G401 (cell line): ENCODE data around the gene DIAPH3. TPM values are rescaled to one million over a fixed set of nuclear protein-coding genes. Genes with fewer than 3 reads are reported as not detected.
A peak's percentile ranks its signal among the peaks of the same experiment; 100 is the strongest.

Experiments
- DNase-seq: peaks from one replicate; pipeline ENCODE4 v3.0.0-alpha.2; 2015; ENCODE audit warnings: low spot score
- in situ Hi-C: cut with HindIII; loops from 2 replicates; pipeline ENCODE4 v1.10.0; 2016; ENCODE audit warnings: low sequenced_read_pairs, mixed read lengths
- total RNA-seq: library from RNA; depleted of rRNA; stranded (reverse); fragments of >200 nt; shearing (Covaris generic); gene quantifications from 2 replicates; pipeline ENCODE4 v1.2.3, GENCODE V29; 2014

DIAPH3 gene
- total RNA-seq, 1 experiment from 2014 or later: 31.3 TPM

- in situ Hi-C loops: no loop called here
- no peak for DNase-seq
Observed at GRCh38 chr13:59771272-59771671, 392.5 kb downstream of the DIAPH3 start.

GRCh38 chr13:59770451-59770850, 393.3 kb downstream of the DIAPH3 start:
- peak; percentile 25 for DNase-seq
- in situ Hi-C loops: no loop called here

- in situ Hi-C loops: no loop called here
- no peak for DNase-seq
Observed at GRCh38 chr13:59766236-59766635, 397.5 kb downstream of the DIAPH3 start.

GRCh38 chr13:59755632-59756290, 408.0 kb downstream of the DIAPH3 start:
- in situ Hi-C loops: no loop called here
- no peak for DNase-seq

DNA sequence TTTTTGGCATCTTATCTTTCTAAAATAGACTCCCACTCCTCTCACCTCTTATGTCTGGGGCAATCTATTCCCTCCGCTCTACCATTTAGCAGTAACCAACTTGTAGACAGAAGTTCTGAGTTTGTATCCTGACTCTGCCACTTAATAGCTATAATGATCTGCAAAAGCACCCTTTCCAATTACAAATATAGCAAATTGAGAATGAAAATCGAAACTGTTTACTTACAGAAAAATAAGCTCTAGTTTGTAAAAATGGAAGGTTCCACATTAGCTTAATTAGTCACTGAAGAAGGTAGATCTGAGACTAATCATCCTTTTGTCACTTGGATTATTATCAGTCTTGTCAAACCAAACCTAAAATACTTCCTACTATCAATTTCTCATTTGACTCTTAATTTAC, 409.3 kb downstream of the DIAPH3 start:
- in situ Hi-C loops: no loop called here
- no peak for DNase-seq

DNA sequence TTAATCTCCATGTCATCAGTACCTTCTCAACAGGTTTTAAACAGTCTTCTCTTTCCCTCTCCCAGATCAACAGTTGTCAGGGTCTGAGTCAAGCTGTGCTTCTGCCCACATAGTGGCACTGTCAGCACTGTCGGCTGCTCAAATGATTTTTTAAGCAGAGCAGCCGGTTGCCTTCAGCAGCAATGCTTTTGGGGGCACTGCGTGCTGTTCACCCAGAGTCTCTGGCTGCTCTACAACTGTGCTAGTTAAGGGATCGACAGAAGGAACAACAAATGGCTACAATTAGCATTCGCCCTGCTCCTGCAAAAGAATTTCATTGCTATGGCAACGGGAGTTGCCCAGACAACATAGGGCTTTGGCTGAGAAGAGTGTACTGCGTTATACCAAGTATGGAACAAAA, 412.9 kb downstream of the DIAPH3 start:
- in situ Hi-C loops: no loop called here
- peak; percentile 89 for DNase-seq

DNA sequence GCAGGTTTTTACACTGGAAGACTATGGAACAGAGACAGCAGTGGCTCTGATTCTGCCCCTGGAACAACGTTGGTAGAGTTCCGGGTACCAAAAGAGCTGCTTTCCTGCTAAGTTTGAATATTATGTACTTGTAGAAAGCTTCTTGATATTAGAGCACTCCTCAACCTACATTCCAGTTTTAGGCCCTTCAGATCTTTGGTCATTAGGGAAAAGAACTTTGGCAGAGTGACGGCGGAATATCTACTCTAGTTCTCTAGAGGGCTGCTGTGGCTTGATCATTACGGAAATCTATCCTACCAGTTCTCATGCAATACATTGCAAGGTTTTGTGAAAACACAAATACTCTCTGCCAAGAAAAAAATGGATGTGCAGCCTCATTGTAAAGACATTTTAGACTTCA, 415.7 kb downstream of the DIAPH3 start:
- in situ Hi-C loops: no loop called here
- no peak for DNase-seq

GRCh38 chr13:59747529-59747928, 416.2 kb downstream of the DIAPH3 start:
- no peak for DNase-seq
- in situ Hi-C loops: no loop called here

DNA sequence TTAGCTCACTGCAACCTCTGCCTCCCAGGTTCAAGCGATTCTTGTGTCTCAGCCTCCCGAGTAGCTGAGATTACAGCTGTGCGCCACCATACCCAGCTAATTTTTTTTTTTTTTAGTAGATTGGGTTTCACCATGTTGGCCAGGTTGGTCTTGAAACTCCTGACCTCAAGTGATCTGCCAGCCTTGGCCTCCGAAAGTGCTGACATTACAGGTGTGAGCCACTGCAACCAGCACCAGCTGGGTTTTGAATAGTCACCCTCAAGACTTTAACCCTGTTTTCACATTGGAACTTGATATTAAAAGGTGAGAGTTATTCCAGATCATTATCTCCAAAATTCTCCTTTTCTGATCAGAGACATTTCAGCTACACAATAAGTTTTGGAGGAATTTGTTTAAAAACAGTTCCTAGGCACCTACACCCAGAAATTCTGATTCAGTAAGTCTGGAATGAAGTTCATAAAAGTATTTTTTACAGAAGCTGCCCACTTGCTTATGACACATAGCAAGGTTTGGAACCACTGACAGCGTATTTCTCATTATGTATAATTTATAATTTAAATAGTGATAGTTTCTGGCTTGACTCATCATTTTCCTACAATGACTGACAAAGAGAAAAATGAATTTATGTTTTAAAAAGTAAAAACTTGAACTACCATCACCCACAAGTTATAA, 417.3 kb downstream of the DIAPH3 start:
- in situ Hi-C loops: no loop called here
- no peak for DNase-seq

- DNase-seq: no peak
- in situ Hi-C loops: no loop called here
Observed at GRCh38 chr13:59745392-59745788, 418.3 kb downstream of the DIAPH3 start.

DNA sequence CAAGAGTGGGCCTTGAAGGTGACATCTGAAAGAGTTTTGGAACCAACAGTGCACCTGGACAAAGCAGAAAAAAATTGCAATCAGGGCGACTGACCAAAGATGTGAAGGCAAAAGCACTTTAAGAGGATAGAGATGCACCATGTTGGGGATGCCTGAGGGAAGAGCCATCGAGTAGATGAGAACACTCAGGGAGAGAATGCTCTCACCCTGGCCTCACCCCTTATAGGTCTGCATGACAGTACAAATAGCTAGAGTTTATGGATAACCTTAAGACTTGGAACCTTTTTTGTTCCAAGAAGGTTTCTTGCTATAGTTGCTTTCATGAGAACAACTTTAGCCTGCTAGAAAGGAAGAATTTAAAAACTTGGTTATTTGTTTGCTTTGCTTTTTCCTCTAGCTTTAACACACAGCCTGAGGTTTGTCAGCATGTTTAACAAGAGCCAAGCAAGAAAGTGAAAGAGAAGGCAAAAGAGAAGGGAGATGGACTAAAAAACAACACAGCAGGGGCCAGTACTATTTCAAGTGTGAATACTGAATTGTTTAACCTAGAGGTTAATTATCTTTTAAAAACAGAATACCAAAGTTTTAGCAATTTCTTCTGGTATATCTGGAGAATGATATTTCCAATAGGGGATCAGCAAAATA, 418.9 kb downstream of the DIAPH3 start:
- in situ Hi-C loops: no loop called here
- DNase-seq: no peak

DNA sequence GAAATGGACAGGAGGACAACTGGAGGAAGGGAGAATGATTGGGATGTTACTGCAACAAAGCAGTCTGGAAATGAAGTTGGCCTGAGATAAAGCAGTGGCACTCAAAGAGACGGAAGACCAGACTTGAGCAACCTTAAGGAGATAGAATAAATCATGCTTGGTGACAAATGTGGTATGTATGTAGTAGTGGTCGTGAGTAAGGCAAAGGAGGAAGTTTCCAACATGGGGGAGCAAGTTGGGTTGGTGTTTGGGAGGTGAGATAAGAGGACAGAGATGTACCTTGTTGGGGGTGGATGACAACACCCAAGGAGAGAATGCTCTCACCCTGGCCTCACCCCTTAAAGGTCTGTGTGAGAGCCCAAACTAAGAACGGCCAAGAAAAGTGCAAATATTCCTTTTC, 420.5 kb downstream of the DIAPH3 start:
- in situ Hi-C loops: no loop called here
- DNase-seq: no peak

- in situ Hi-C loops: no loop called here
- no peak for DNase-seq
Observed at GRCh38 chr13:59742467-59742866, 421.3 kb downstream of the DIAPH3 start.

GRCh38 chr13:59738921-59739320, 424.8 kb downstream of the DIAPH3 start:
- DNase-seq: no peak
- in situ Hi-C loops: no loop called here

DNA sequence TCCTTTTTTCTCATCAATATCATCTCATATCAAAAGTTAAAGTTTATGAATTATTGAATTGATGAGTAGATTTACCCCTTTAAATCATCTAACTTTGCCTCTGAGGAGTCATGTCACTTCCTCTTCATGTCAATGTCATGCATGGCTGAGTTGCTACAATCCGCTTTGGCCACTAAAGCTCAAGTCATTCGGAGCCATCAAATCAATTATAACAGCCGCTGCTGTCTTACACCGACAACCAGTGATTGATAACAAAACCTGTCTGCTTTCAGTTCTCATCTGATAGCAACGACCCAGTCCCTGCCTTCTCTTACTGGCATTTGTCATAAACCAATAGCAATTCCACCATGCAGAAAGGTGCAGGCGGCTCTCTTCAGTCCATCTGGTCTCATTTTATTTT, 429.3 kb downstream of the DIAPH3 start:
- in situ Hi-C loops: no loop called here
- DNase-seq: no peak

DNA sequence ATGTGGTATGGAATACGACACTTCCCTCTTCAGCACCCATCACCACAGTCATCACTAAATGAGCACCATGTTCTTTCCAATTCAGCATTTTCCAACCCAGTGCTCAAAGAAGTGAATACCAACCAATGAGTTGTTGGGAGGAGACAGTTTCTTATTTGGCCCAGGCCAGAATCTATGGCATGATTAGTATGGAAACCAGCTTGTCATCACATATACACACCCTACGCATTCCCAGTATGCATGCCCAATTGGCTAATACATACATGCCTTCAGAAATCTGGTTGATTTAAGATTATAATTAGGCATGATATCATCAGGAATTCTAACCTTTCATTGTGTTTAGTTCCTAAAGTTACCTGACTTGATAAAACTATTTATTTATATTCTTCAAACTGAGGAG, 430.0 kb downstream of the DIAPH3 start:
- in situ Hi-C loops: no loop called here
- no peak for DNase-seq

- no peak for DNase-seq
- in situ Hi-C loops: no loop called here
Observed at GRCh38 chr13:59730026-59730425, 433.7 kb downstream of the DIAPH3 start.

DNA sequence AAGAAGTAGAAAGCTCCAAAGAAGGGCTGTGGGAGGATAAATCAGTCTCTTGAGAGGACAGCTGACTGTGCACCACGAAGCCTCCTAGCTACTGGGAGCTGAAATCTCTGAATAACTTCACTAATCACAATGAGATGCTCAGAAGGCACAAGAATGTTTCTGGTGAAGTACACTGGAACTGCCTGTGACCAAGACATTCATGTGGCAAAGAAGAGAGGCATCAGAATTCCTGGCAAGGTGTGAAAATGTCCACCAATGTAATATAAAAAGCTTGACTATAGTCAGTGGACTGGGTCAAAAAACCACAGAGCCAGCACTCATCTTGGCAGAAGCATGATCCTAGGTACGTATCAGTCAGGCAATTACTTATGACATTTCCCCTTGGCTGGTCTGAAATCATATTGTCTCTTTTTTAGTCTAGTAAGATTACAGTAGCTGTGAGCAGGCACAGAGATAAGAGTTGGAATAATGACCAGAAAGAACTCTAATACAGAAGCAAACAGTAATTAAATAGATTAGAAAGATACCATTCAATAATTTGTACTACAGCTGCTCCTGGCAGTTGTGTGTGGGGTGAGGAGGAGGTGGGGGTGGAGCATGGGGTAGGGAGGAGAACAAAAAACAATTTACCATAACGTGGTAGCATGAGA, 434.7 kb downstream of the DIAPH3 start:
- DNase-seq: no peak
- in situ Hi-C loops: no loop called here

GRCh38 chr13:59721926-59722910, 441.5 kb downstream of the DIAPH3 start:
- no peak for DNase-seq
- in situ Hi-C loops: no loop called here
